Endothelial cell of umbilical vein (primary cell): ENCODE results near the gene MIER2. TPM values are rescaled to one million over a fixed set of nuclear protein-coding genes. Genes with fewer than 3 reads are reported as not detected.

ENCODE experiments used
- BruUV-seq: library from RNA; stranded (reverse); fragments of 400-500 nt; replicated peaks from 2 replicates; lab custom pipeline; 2021; lab: Mats Ljungman, UMichigan
- CTCF ChIA-PET: fragments of 300-600, 350-600 bp; sonication (Branson Sonifier 250); formaldehyde crosslinking; loops from one replicate; lab custom pipeline; 2021; ENCODE audit warnings: antibody characterized with exemption, inconsistent platforms; lab: Charles Lee
- POLR2A ChIA-PET: fragments of 300-600, 350-600 bp; sonication (Branson Sonifier 250); formaldehyde crosslinking; loops from one replicate; lab custom pipeline; 2021; ENCODE audit warnings: antibody characterized with exemption, inconsistent platforms; lab: Charles Lee
- DNase-seq: peaks from one replicate; pipeline ENCODE4 v3.0.0-alpha.2; 2011; ENCODE audit warnings: low read depth, low spot score
- FAIRE-seq: peaks from 2 replicates; lab custom pipeline; 2011; peaks lifted over from hg19 to GRCh38; lab: Jason Lieb, UNC
- H2AFZ ChIP-seq: 2 replicates; pipeline ENCODE4 v1.6.0; 2012; ENCODE audit warnings: low read depth, low read length, control low read depth, inconsistent platforms
- H3K27ac ChIP-seq: 2 replicates; pipeline ENCODE4 v1.5.1; 2011; ENCODE audit warnings: low read depth, mild to moderate bottlenecking, control low read depth, low read length, moderate library complexity; ENCODE audit not compliant: insufficient read depth
- H3K27me3 ChIP-seq, 2 experiments: 2 replicates each; pipeline versions ENCODE4 v1.6.0 to v1.6.1; 2011; ENCODE audit warnings: low read length in 2 of 2, mixed read lengths in 1 of 2; ENCODE audit not compliant: control insufficient read depth in 2 of 2, insufficient read depth in 2 of 2
- H3K36me3 ChIP-seq, 2 experiments: 2 replicates in 1 of 2; 3 replicates in 1 of 2; pipeline ENCODE4 v1.5.1; 2011; ENCODE audit warnings: low read length in 2 of 2, mild to moderate bottlenecking in 1 of 2, moderate library complexity in 1 of 2; ENCODE audit not compliant: control insufficient read depth in 2 of 2, insufficient read depth in 2 of 2; ENCODE audit errors: extremely low read depth in 1 of 2
- H3K4me1 ChIP-seq: 3 replicates; pipeline ENCODE4 v1.5.1; 2011; ENCODE audit warnings: mild to moderate bottlenecking, low read length; ENCODE audit not compliant: control insufficient read depth, insufficient read depth; ENCODE audit errors: extremely low read depth
- H3K4me2 ChIP-seq: 2 replicates; pipeline ENCODE4 v1.6.1; 2011; ENCODE audit warnings: low read length, control low read depth, mixed read lengths; ENCODE audit not compliant: insufficient read depth
- H3K4me3 ChIP-seq, 3 experiments: fragments of 200-600 bp in 1 of 3; sonication (generic), shearing (Covaris generic) in 1 of 3; replicated peaks in 1 of 3; 2 replicates each; pipeline ENCODE4 v1.5.1; 2011 to 2016; ENCODE audit warnings: control low read depth in 3 of 3, low read length in 3 of 3, mild to moderate bottlenecking in 2 of 3, inconsistent platforms in 1 of 3, low read depth in 1 of 3, moderate library complexity in 1 of 3; ENCODE audit not compliant: insufficient read depth in 1 of 3
- H3K79me2 ChIP-seq: 2 replicates; pipeline ENCODE4 v1.6.0; 2012; ENCODE audit warnings: low read length, inconsistent platforms; ENCODE audit not compliant: control insufficient read depth, insufficient read depth
- H3K9ac ChIP-seq: replicated peaks from 2 replicates; pipeline ENCODE3; 2011; ENCODE audit warnings: low read length, control low read depth; ENCODE audit not compliant: insufficient read depth; ENCODE audit errors: extremely low read depth
- H3K9me1 ChIP-seq: replicated peaks from 3 replicates; pipeline ENCODE4 v1.6.0; 2011; ENCODE audit warnings: mild to moderate bottlenecking, low read length; ENCODE audit not compliant: control insufficient read depth, insufficient read depth; ENCODE audit errors: extremely low read depth
- H3K9me3 ChIP-seq: replicated peaks from 2 replicates; pipeline ENCODE4 v1.5.1; 2012; ENCODE audit warnings: low read length, inconsistent platforms; ENCODE audit not compliant: control insufficient read depth, insufficient read depth
- H4K20me1 ChIP-seq: replicated peaks from 2 replicates; pipeline ENCODE3; 2011; ENCODE audit warnings: mild to moderate bottlenecking, low read length; ENCODE audit not compliant: control insufficient read depth, insufficient read depth; ENCODE audit errors: extremely low read depth
- CTCF ChIP-seq, 2 donors: IDR thresholded peaks; 1 replicate in 1 of 2; 2 replicates in 1 of 2; pipeline ENCODE4 v1.5.1; 2011; ENCODE audit warnings: low read length in 2 of 2, mild to moderate bottlenecking in 2 of 2, moderate library complexity in 2 of 2, control low read depth in 1 of 2, inconsistent platforms in 1 of 2, low read depth in 1 of 2; ENCODE audit not compliant: insufficient read depth in 1 of 2; ENCODE audit errors: extremely low read depth in 1 of 2
- EZH2 ChIP-seq: IDR thresholded peaks from 2 replicates; pipeline ENCODE4 v1.6.1; 2012; ENCODE audit warnings: borderline replicate concordance, low read depth, mild to moderate bottlenecking, moderate library complexity, low read length, inconsistent platforms; ENCODE audit not compliant: severe bottlenecking
- FOS ChIP-seq: IDR thresholded peaks from 2 replicates; pipeline ENCODE4 v1.6.1; 2011; ENCODE audit warnings: mild to moderate bottlenecking, low read length, moderate library complexity, borderline replicate concordance; ENCODE audit not compliant: insufficient read depth
- GATA2 ChIP-seq: IDR thresholded peaks from 2 replicates; pipeline ENCODE4 v1.7.0; 2011; ENCODE audit warnings: low read depth, mild to moderate bottlenecking, moderate library complexity, mixed read lengths, low read length; ENCODE audit not compliant: insufficient read length, insufficient read depth
- JUN ChIP-seq: IDR thresholded peaks from 2 replicates; pipeline ENCODE4 v1.6.1; 2011; ENCODE audit warnings: borderline replicate concordance, low read depth; ENCODE audit not compliant: insufficient read length, insufficient read depth
- MAX ChIP-seq: IDR thresholded peaks from 2 replicates; pipeline ENCODE4 v1.6.1; 2011; ENCODE audit not compliant: insufficient read depth, insufficient read length
- MYC ChIP-seq: IDR thresholded peaks from one replicate; pipeline ENCODE4 v1.6.1; 2011; ENCODE audit warnings: mild to moderate bottlenecking, low read depth, low read length
- POLR2A ChIP-seq: IDR thresholded peaks from 2 replicates; pipeline ENCODE4 v1.6.1; 2012; ENCODE audit warnings: low read depth, mild to moderate bottlenecking, control low read depth, low read length
- POLR2AphosphoS5 ChIP-seq: IDR thresholded peaks from 2 replicates; pipeline ENCODE4 v1.6.1; 2012; ENCODE audit warnings: low read depth, mild to moderate bottlenecking, control low read depth, low read length, moderate library complexity; ENCODE audit not compliant: insufficient read depth
- dilution Hi-C: fragments of 300-500 bp; cut with MboI; formaldehyde crosslinking; loops from one replicate; pipeline ENCODE4 v1.15.0; 2019; ENCODE audit warnings: low sequenced_read_pairs; ENCODE audit not compliant: extremely low pct_ligation_motif_present
- intact Hi-C: fragments of 100-400 bp; cut with micrococcal nuclease; formaldehyde crosslinking; loops from one replicate; pipeline ENCODE4 v1.10.0; 2022
- polyA plus RNA-seq, 4 experiments: library from polyadenylated mRNA; depleted of rRNA in 3 of 4; stranded (reverse) in 3 of 4; unstranded in 1 of 4; fragments of >200 nt; gene quantifications; 2 replicates each; pipeline versions ENCODE4 v1.2.1 to v1.2.3, GENCODE V29; 2011 to 2012; ENCODE audit warnings: missing spikeins in 1 of 4
- total RNA-seq: library from RNA; stranded (reverse); gene quantifications from 2 replicates; pipeline ENCODE4 v1.2.3, GENCODE V29; 2021

Gene MIER2
- total and polyA plus RNA-seq, 2 donors (not counting 3 experiments of a cell fraction or from before 2014, with no cell fraction given) = 20.3 to 44.9 TPM

GRCh38 chr19:367561-367960 is 23.0 kb upstream of the MIER2 start:
- Histone ChIP-seq H3K27ac (no peak overlapping the region), H3K9me3 (no peaks in the 10 kb centered on the region), H3K27me3 (peaks cover 0 to 4% of the 10 kb centered on the region in 2 experiments), H3K4me2 (no peak overlapping the region), H4K20me1 (no peaks in the 10 kb centered on the region), H3K9me1 (no peaks in the 10 kb centered on the region), H3K9ac (no peak overlapping the region), H3K36me3 (no peaks in the 10 kb centered on the region), H3K79me2 (no peaks in the 10 kb centered on the region), H2AFZ (no peak overlapping the region), H3K4me1 (no peaks in the 10 kb centered on the region), H3K4me3 (no peak overlapping the region)
- no peak for TF ChIP-seq CTCF (IDR thresholded peaks at IDR 0.05; ENCODE audit: extremely low read depth in 1 of 2, insufficient read depth in 1 of 2, low read depth in 1 of 2, low read length in 2 of 2)
- no peak for TF ChIP-seq EZH2
- TF ChIP-seq MYC = no peak
- TF ChIP-seq JUN = no peak
- no peak for TF ChIP-seq GATA2
- TF ChIP-seq POLR2AphosphoS5 = no peak
- no peak for TF ChIP-seq MAX
- TF ChIP-seq POLR2A = no peak
- no peak for TF ChIP-seq FOS
- no TSS peak for BruUV-seq
- intact Hi-C loops = no loop called here
- ChIA-PET POLR2A (no interaction called here), CTCF (no interaction called here)
- FAIRE-seq = no peak
- no peak for DNase-seq
- dilution Hi-C loops = no loop called here
